A673 (cell line): ENCODE results near the gene EDDM13.
"Not testable (repeated sequence)": the region's sequence is repeated elsewhere in the genome, so short reads cannot be mapped to it uniquely, and the experiment has no call there.

Experiments
- CTCF ChIP-seq: fragments of 300-800, 200-600 bp; sonication (generic); conservative IDR thresholded peaks from 2 replicates; pipeline ENCODE4 v1.5.1; 2017; ENCODE audit warnings: low read depth, mild to moderate bottlenecking, antibody characterized with exemption, low read length, moderate library complexity, mixed read lengths
- EZH2 ChIP-seq: fragments of 200-600 bp; sonication (generic); IDR thresholded peaks from 2 replicates; pipeline ENCODE4 v1.6.1; 2017; ENCODE audit warnings: borderline replicate concordance, low read depth, mild to moderate bottlenecking, mixed read lengths, antibody characterized with exemption, low read length; ENCODE audit not compliant: poor library complexity, severe bottlenecking

GRCh38 chr19:56248736-56249338, 23.7 kb upstream of the EDDM13 start:
- TF ChIP-seq CTCF, EZH2: not testable (repeated sequence)
